Transverse colon (tissue), 4 donors: ENCODE data around the gene PRR18.

Experiments used
- EP300 ChIP-seq: sonication (generic); formaldehyde crosslinking; IDR thresholded peaks from one replicate; pipeline ENCODE4 v1.6.1; 2017; ENCODE audit warnings: antibody characterized with exemption, low read depth
- POLR2A ChIP-seq: fragments of 450-650 bp; IDR thresholded peaks from one replicate; pipeline ENCODE4 v1.6.1; 2016; ENCODE audit warnings: antibody characterized with exemption, mild to moderate bottlenecking, moderate library complexity
- POLR2AphosphoS5 ChIP-seq, 3 donors: sonication (generic); formaldehyde crosslinking; IDR thresholded peaks; one replicate each; pipeline ENCODE4 v1.6.1; 2016; ENCODE audit warnings: antibody characterized with exemption in 3 of 3
- TF ChIP-seq, protein P1 (sequence below), 5 experiments: fragments of 200-600 bp in 3 of 5; fragments of 450-650 bp in 2 of 5; sonication (generic) in 3 of 5; IDR thresholded peaks; 1 replicate in 2 of 5; 2 replicates in 3 of 5; pipeline ENCODE4 v1.5.1; 2016 to 2017; ENCODE audit warnings: antibody characterized with exemption in 5 of 5, inconsistent platforms in 3 of 5, mild to moderate bottlenecking in 2 of 5, moderate library complexity in 1 of 5

DNA sequence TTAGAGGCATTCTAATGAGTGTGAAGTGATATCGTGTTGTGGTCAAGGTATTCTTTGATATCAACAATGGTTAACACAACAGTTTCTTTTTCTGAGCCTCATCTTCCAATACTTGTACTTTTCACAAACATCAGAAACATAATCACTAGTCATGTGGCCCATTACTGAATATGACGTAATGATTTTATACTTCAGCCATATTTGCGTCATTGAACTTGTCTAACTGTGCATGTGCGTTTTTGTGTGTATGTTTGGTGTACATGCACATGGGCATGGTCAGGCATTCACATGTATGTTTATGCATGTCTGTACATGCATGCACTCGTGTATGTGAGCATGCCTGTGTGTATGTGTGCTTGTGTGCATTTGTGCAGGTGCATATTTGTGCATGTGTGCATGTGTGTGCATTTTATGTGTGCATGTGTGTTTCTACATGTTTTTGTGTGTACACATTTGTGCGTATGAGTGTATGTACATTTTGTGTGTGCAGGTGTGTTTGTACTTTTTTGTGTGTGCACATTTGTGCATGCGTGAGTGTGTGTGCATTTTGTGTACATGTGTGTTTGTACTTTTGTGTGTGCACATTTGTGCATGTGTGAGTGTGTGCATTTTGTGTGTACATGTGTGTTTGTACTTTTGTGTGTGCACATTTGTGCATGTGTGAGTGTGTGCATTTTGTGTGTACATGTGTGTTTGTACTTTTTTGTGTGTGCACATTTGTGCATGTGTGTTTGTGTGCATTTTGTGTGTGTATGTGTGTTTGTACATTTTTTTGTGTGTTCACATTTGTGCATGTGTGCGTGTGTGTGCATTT, 29.4 kb downstream of the PRR18 start:
- TF ChIP-seq, protein P1, sequence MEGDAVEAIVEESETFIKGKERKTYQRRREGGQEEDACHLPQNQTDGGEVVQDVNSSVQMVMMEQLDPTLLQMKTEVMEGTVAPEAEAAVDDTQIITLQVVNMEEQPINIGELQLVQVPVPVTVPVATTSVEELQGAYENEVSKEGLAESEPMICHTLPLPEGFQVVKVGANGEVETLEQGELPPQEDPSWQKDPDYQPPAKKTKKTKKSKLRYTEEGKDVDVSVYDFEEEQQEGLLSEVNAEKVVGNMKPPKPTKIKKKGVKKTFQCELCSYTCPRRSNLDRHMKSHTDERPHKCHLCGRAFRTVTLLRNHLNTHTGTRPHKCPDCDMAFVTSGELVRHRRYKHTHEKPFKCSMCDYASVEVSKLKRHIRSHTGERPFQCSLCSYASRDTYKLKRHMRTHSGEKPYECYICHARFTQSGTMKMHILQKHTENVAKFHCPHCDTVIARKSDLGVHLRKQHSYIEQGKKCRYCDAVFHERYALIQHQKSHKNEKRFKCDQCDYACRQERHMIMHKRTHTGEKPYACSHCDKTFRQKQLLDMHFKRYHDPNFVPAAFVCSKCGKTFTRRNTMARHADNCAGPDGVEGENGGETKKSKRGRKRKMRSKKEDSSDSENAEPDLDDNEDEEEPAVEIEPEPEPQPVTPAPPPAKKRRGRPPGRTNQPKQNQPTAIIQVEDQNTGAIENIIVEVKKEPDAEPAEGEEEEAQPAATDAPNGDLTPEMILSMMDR (IDR thresholded peaks at IDR 0.05): no peak
- no peak for TF ChIP-seq POLR2AphosphoS5 (IDR thresholded peaks at IDR 0.05)
- TF ChIP-seq EP300: no peak
- TF ChIP-seq POLR2A: no peak
